ENCODE results near the gene CLDN9.

CLDN9 gene

DNA sequence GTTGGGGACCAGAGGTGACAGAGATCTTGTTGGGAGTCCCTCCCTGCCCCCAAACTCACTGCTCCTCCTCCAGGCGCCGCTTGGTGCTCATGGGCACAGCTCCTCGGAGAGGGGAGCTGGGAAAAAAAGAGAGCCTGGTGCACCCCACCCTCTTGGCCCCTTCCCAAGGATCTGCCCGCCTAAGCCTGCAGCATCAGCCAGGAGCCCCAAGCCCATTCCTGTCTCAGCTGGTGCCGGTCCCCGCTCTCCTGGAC is 10.6 kb downstream of the CLDN9 start:
- Mint-ChIP-seq H3K9me3 (no peaks in the 10 kb centered on the region), H3K4me1 (peaks cover 33% of the 10 kb centered on the region), H3K27ac (peak overlapping the region; percentile 85 to 96 (median 87)), H3K36me3 (ENCODE audit: low read depth) (peaks cover 12% of the 10 kb centered on the region), H3K27me3 (ENCODE audit: low read depth) (peaks cover 22% of the 10 kb centered on the region), H3K4me3 (peak overlapping the region; percentile 90 to 92 (median 92))
- TF ChIP-seq, protein P1, sequence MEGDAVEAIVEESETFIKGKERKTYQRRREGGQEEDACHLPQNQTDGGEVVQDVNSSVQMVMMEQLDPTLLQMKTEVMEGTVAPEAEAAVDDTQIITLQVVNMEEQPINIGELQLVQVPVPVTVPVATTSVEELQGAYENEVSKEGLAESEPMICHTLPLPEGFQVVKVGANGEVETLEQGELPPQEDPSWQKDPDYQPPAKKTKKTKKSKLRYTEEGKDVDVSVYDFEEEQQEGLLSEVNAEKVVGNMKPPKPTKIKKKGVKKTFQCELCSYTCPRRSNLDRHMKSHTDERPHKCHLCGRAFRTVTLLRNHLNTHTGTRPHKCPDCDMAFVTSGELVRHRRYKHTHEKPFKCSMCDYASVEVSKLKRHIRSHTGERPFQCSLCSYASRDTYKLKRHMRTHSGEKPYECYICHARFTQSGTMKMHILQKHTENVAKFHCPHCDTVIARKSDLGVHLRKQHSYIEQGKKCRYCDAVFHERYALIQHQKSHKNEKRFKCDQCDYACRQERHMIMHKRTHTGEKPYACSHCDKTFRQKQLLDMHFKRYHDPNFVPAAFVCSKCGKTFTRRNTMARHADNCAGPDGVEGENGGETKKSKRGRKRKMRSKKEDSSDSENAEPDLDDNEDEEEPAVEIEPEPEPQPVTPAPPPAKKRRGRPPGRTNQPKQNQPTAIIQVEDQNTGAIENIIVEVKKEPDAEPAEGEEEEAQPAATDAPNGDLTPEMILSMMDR (IDR thresholded peaks at IDR 0.05; ENCODE audit: unreplicated experiment in 3 of 3), result no peak

DNA sequence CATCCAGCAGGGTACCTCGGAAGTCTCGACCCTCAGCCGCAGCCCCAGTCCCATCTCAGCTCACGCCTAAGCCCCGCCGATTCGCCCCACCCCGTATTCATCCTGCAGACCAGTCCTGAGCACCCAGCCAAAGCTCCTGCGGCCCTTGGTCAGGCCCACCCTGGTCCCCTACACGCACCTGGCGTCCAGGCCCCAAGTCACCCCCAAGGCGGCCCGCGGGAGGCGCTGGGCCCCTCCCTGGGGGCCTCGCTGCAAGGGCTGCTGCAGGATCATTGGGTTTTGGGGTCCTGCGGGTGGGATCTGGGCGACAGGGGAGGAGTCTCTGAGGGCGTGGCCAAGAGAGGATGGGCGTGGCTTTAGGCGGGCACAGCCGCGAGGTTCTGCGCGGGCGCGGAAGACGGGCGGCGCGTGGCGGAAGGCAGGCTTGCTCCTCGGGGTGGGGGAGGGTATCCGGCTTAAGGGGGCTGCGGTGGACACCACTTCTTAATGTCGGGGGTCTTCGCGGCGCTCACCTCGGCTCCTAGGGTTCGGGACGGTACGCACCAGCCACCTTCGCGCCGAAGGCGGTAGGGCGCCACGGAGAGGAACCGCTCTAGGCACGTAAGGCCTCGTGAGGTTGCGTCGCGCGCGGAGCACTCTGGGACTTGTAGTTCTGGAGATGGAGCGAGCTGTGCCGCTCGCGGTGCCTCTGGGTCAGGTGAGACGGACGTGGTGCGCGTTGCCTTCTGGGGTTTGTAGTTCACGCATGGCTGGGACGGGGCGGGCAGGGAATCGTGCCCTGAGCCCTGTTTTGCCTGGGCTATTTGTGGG is 11.2 kb downstream of the CLDN9 start, which contains the start of the genes HCFC1R1 and THOC6:
HCFC1R1 (minus strand) TSS at position 274 of the 810 bp plus-strand sequence; CDS start at position 273, 1 bp downstream.
THOC6 (plus strand) TSS at position 367 of the 810 bp plus-strand sequence; CDS start at position 659, 292 bp downstream.
- Mint-ChIP-seq H3K27ac (peak within 1 kb of the TSS; percentile 85 to 96 (median 94)), H3K4me3 (peak within 1 kb of the TSS; percentile 90 to 92 (median 92)), H3K4me1 (peaks cover 33% of the 10 kb centered on the region), H3K27me3 (ENCODE audit: low read depth) (peaks cover 17% of the 10 kb centered on the region), H3K9me3 (no peaks in the 10 kb centered on the region), H3K36me3 (ENCODE audit: low read depth) (peaks cover 12% of the 10 kb centered on the region)
- TF ChIP-seq, protein P1 (IDR thresholded peaks at IDR 0.05; ENCODE audit: unreplicated experiment in 3 of 3), result no peak

DNA sequence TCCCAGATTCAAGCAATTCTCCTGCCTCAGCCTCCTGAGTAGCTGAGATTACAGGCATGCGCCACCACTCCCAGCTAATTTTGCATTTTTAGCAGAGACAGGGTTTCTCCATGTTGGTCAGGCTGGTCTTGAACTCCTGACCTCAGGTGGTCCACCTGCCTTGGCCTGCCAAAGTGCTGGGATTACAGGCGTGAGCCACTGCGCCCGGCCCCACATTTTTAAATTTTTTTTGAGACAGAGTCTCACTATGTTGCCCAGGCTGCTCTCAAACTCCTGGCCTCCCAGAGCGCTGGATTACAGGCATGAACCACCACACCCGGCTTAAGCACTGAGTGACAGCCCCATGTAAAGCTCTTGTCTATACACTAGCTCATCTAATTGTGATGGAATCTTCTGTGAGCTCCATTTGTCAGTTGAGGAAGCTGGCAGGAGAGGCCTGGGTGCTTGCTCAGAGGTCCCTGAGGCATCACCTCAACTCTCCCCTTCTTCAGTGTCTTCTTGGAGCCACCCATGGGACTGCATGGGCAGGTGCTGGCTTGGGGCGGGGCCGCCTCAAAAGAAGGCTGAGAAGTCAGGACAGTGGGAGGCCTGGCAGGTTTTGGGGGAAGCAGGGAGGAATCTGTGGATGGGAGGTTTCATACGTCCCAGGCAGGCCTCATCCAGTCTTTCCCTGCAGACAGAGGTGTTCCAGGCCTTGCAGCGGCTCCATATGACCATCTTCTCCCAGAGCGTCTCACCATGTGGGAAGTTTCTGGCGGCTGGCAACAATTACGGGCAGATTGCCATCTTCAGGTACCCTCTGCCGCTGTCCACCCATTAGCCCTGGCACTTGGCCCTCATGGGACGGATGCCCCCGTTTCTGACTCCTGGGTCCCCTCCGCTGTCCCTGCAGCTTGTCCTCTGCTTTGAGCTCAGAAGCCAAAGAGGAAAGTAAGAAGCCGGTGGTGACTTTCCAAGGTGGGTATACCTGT is 12.6 kb downstream of the CLDN9 start:
- peak overlapping the region; percentile 60 to 73 (median 65) for H3K4me3 Mint-ChIP-seq
- TF ChIP-seq, protein P1 (IDR thresholded peaks at IDR 0.05; ENCODE audit: unreplicated experiment in 3 of 3), result no peak
- H3K27ac Mint-ChIP-seq, result no peak overlapping the region
- peaks cover 12% of the 10 kb centered on the region for H3K36me3 Mint-ChIP-seq (ENCODE audit: low read depth)
- peaks cover 16% of the 10 kb centered on the region for H3K27me3 Mint-ChIP-seq (ENCODE audit: low read depth)
- peaks cover 33% of the 10 kb centered on the region for H3K4me1 Mint-ChIP-seq
- no peaks in the 10 kb centered on the region for H3K9me3 Mint-ChIP-seq

DNA sequence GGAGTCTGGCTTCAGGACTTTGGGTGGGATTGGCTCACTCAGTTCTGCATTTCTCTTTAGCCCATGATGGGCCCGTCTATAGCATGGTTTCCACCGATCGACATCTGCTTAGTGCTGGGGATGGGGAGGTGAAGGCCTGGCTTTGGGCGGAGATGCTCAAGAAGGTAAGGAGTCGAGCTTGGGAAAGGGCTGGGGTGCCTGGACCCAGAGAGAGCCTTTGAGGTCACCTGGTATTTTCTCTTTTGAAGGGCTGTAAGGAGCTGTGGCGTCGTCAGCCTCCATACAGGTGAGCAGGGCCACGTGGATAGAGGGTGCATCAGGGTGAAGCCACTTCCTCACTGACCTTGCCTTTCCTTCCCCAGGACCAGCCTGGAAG is 13.3 kb downstream of the CLDN9 start:
- Mint-ChIP-seq H3K36me3 (ENCODE audit: low read depth) (peaks cover 12% of the 10 kb centered on the region), H3K9me3 (no peaks in the 10 kb centered on the region), H3K27me3 (ENCODE audit: low read depth) (peaks cover 18% of the 10 kb centered on the region), H3K4me3 (peak overlapping the region; percentile 40 to 73 (median 65)), H3K4me1 (peaks cover 33% of the 10 kb centered on the region), H3K27ac (no peak overlapping the region)
- TF ChIP-seq, protein P1 (IDR thresholded peaks at IDR 0.05; ENCODE audit: unreplicated experiment in 3 of 3), result no peak

DNA sequence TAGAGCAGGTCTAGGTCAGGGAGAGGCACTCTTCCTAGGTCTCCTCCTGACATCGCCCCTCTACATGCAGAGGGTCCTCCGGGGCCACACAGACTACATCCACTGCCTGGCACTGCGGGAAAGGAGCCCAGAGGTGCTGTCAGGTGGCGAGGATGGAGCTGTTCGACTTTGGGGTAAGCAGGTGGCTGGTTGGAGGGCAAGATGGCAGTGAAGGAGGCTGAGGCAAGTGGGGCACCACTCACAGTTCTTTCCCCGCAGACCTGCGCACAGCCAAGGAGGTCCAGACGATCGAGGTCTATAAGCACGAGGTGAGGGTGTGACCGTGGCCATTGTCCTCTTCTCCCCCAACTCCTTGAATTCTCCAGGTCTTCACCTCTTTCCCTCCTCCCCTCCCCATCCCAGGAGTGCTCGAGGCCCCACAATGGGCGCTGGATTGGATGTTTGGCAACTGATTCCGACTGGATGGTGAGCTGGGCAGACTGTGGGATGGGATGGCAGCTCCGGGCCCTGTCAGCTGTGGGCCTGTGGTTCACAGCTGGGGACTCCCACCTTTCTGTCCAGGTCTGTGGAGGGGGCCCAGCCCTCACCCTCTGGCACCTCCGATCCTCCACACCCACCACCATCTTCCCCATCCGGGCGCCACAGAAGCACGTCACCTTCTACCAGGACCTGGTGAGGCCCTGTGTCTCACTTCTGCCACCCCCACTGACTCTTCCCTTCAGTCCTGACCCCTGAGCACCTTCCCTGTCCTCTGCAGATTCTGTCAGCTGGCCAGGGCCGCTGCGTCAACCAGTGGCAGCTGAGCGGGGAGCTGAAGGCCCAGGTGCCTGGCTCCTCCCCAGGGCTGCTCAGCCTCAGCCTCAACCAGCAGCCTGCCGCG is 14.1 kb downstream of the CLDN9 start:
- TF ChIP-seq, protein P1 (IDR thresholded peaks at IDR 0.05; ENCODE audit: unreplicated experiment in 3 of 3), result no peak
- Mint-ChIP-seq H3K27ac (no peak overlapping the region), H3K4me3 (peak overlapping the region in 2 of 3 experiments; percentile 71 to 73), H3K4me1 (peaks cover 26% of the 10 kb centered on the region), H3K36me3 (ENCODE audit: low read depth) (peaks cover 12% of the 10 kb centered on the region), H3K27me3 (ENCODE audit: low read depth) (peaks cover 19% of the 10 kb centered on the region), H3K9me3 (no peaks in the 10 kb centered on the region)
